ENCODE measurements around the gene GPR137B. TPM values are rescaled to one million over a fixed set of nuclear protein-coding genes. Genes with fewer than 3 reads are reported as not detected.

The GPR137B gene
- total RNA-seq, 1 experiment from 2014 or later: 11.4 TPM

GRCh38 chr1:236151739-236152424 lies 9.5 kb downstream of the GPR137B start:
- Histone ChIP-seq H3K4me1 (ENCODE audit: control insufficient read depth in 1 of 2, insufficient read depth in 2 of 2, low read length in 2 of 2) (no peaks in the 10 kb centered on the region), H3K79me2 (ENCODE audit: insufficient read depth, low read length) (no peaks in the 10 kb centered on the region), H4K20me1 (ENCODE audit: insufficient read depth) (no peaks in the 10 kb centered on the region), H3K36me3 (ENCODE audit: control insufficient read depth in 1 of 2, insufficient read depth in 2 of 2, low read length in 2 of 2) (no peaks in the 10 kb centered on the region), H3K9ac (ENCODE audit: low read length) (no peak overlapping the region), H3K4me2 (ENCODE audit: low read length) (no peak overlapping the region), H2AFZ (ENCODE audit: low read depth, low read length, poor library complexity, severe bottlenecking) (no peak overlapping the region), H3K27me3 (ENCODE audit: insufficient read depth, low read length) (no peaks in the 10 kb centered on the region), H3K4me3 (replicated peaks in 1 of 2; ENCODE audit: low read depth in 1 of 2, low read length in 2 of 2) (no peak overlapping the region), H3K9me2 (ENCODE audit: insufficient read depth) (no peaks in the 10 kb centered on the region), H3K27ac (ENCODE audit: low read depth, low read length) (no peak overlapping the region), H3K9me3 (ENCODE audit: control insufficient read depth in 1 of 2, insufficient read depth in 1 of 2, low read depth in 1 of 2, low read length in 2 of 2) (no peaks in the 10 kb centered on the region)
- POLR2A ChIA-PET: no interaction called here
- ATAC-seq (no peak), DNase-seq (ENCODE audit: low read depth, low spot score) (no peak)
- CTCF ChIA-PET: no interaction called here
- TF ChIP-seq SP1 (IDR thresholded peaks at IDR 0.05; ENCODE audit: low read depth): no peak
- TF ChIP-seq CBX3 (IDR thresholded peaks at IDR 0.05; ENCODE audit: low read depth): no peak
- TF ChIP-seq POLR2A (IDR thresholded peaks at IDR 0.05; ENCODE audit: borderline replicate concordance, extremely low read depth, insufficient read depth, insufficient read length): no peak
- no peak for TF ChIP-seq FOSL1 (IDR thresholded peaks at IDR 0.05; ENCODE audit: low read depth)
- TF ChIP-seq ZFX (IDR thresholded peaks at IDR 0.05): no peak
- no peak for TF ChIP-seq CTCF (IDR thresholded peaks at IDR 0.05 in 2 of 3, conservative IDR thresholded peaks at IDR 0.05 in 1 of 3; ENCODE audit: borderline replicate concordance in 1 of 3, insufficient read depth in 1 of 3, low read depth in 2 of 3, low read length in 2 of 3)
- no peak for TF ChIP-seq REST (IDR thresholded peaks at IDR 0.05; ENCODE audit: low read depth)
- no peak for TF ChIP-seq ZNF274 (IDR thresholded peaks at IDR 0.05; ENCODE audit: low read depth, low read length)
- no peak for TF ChIP-seq ELF1 (IDR thresholded peaks at IDR 0.05; ENCODE audit: borderline replicate concordance, low read depth)
- no peak for TF ChIP-seq EZH2 (IDR thresholded peaks at IDR 0.05)
- no peak for TF ChIP-seq MAX (IDR thresholded peaks at IDR 0.05)
- RAD21 ChIA-PET (ENCODE audit: low non-redundant PET in 1 of 2, low total read pairs in 2 of 2, uncharacterized antibody in 2 of 2, unreplicated experiment in 2 of 2): no interaction called here
- BruUV-seq (replicated peaks): no TSS peak
- intact Hi-C loops (cut with micrococcal nuclease): no loop called here

All from HCT116 (cell line).